Kidney (tissue), 14 donors: Measurements from ENCODE around the gene MPP1. TPM values are rescaled to one million over a fixed set of nuclear protein-coding genes. Genes with fewer than 3 reads are reported as not detected.

ENCODE experiments used
- DNase-seq, 5 donors: peaks; one replicate each; pipeline ENCODE4 v3.0.0-alpha.2; 2013 to 2020
- FAIRE-seq: peaks from 2 replicates; lab custom pipeline; 2012; peaks lifted over from hg19 to GRCh38; lab: Jason Lieb, UNC
- H3K27ac ChIP-seq, 2 donors: one replicate each; pipeline ENCODE4 v1.7.0; 2013; ENCODE audit warnings: low read depth in 2 of 2, low read length in 2 of 2, inconsistent platforms in 1 of 2
- H3K27me3 ChIP-seq: one replicate; pipeline ENCODE4 v1.7.1; 2013; ENCODE audit warnings: low read length, inconsistent platforms; ENCODE audit not compliant: control insufficient read depth, insufficient read depth
- H3K36me3 ChIP-seq, 3 donors: one replicate each; pipeline versions ENCODE4 v1.7.0 to v1.7.1; 2013; ENCODE audit warnings: low read length in 3 of 3, control low read depth in 1 of 3, inconsistent platforms in 1 of 3; ENCODE audit not compliant: insufficient read depth in 3 of 3, control insufficient read depth in 2 of 3
- H3K4me1 ChIP-seq, 3 donors: one replicate each; pipeline versions ENCODE4 v1.7.0 to v1.7.1; 2013; ENCODE audit warnings: low read length in 3 of 3, inconsistent platforms in 1 of 3, low read depth in 1 of 3; ENCODE audit not compliant: control insufficient read depth in 2 of 3, insufficient read depth in 2 of 3
- H3K4me3 ChIP-seq, 3 donors: one replicate each; pipeline versions ENCODE4 v1.7.0 to v1.8.1; 2013; ENCODE audit warnings: low read length in 3 of 3, control low read depth in 1 of 3, inconsistent platforms in 1 of 3
- H3K9ac ChIP-seq, 3 donors: one replicate each; pipeline versions ENCODE4 v1.7.0 to v1.7.1; 2013; ENCODE audit warnings: low read length in 3 of 3, control low read depth in 1 of 3, inconsistent platforms in 1 of 3
- H3K9me3 ChIP-seq, 3 donors: one replicate each; pipeline versions ENCODE4 v1.7.0 to v1.7.1; 2013; ENCODE audit warnings: low read length in 3 of 3, control low read depth in 1 of 3, inconsistent platforms in 1 of 3; ENCODE audit not compliant: control insufficient read depth in 2 of 3, insufficient read depth in 1 of 3
- intact Hi-C: fragments of 100-400 bp; cut with DNase I; formaldehyde crosslinking; loops from one replicate; pipeline ENCODE4 v1.11.1; 2022
- polyA plus RNA-seq: library from polyadenylated mRNA; stranded (reverse); fragments of 350-450 nt; fragmentation: Illumina TruSeq; extraction: RNeasy Lipid Tissue Mini Kit (QIAGEN cat#74804); gene quantifications from one replicate; pipeline ENCODE4 v1.2.3, GENCODE V29; 2014; ENCODE audit warnings: low read depth, low replicate concordance; ENCODE audit not compliant: insufficient read depth
- total RNA-seq: library from RNA; stranded (reverse); fragmentation: NEBNext Ultra II Directional; extraction: Animal tissue kit (Norgen Biotek cat#: 25700); gene quantifications from one replicate; pipeline ENCODE4 v1.2.1, GENCODE V29; 2021
- TF ChIP-seq, protein P1 (sequence below): IDR thresholded peaks from 3 replicates; pipeline ENCODE4 v1.5.1; 2012; ENCODE audit warnings: mild to moderate bottlenecking, moderate library complexity, borderline replicate concordance; ENCODE audit not compliant: insufficient read depth; ENCODE audit errors: extremely low read depth
- donor health status: control.
- donor health status: control.
- donor health status: control.
- donor health status: control.
- donor health status: control.
- donor health status: DM: yes; HTN: yes; CAD: no.
- donor health status: Normal renal cell carcinoma (clear cell type).

MPP1 gene
- total and polyA plus RNA-seq, 2 donors from 2014 or later = 47.0 to 76.4 TPM

- intact Hi-C loops = no loop called here
- Histone ChIP-seq H3K9me3 (no peaks in the 10 kb centered on the region), H3K9ac (peak overlapping the region; percentile 39 to 69 (median 41)), H3K27ac (peak overlapping the region; percentile 60 to 63), H3K4me3 (peak overlapping the region; percentile 44 to 74 (median 71)), H3K4me1 (peaks cover 0 to 13% (median 3%) of the 10 kb centered on the region in 3 donors), H3K27me3 (no peaks in the 10 kb centered on the region), H3K36me3 (no peaks in the 10 kb centered on the region)
- no peak for FAIRE-seq
- TF ChIP-seq, protein P1, sequence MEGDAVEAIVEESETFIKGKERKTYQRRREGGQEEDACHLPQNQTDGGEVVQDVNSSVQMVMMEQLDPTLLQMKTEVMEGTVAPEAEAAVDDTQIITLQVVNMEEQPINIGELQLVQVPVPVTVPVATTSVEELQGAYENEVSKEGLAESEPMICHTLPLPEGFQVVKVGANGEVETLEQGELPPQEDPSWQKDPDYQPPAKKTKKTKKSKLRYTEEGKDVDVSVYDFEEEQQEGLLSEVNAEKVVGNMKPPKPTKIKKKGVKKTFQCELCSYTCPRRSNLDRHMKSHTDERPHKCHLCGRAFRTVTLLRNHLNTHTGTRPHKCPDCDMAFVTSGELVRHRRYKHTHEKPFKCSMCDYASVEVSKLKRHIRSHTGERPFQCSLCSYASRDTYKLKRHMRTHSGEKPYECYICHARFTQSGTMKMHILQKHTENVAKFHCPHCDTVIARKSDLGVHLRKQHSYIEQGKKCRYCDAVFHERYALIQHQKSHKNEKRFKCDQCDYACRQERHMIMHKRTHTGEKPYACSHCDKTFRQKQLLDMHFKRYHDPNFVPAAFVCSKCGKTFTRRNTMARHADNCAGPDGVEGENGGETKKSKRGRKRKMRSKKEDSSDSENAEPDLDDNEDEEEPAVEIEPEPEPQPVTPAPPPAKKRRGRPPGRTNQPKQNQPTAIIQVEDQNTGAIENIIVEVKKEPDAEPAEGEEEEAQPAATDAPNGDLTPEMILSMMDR = no peak
- DNase-seq = no peak
These were observed 876 bp downstream of the MPP1 start for GRCh38 chrX:154804261-154804956.

DNA sequence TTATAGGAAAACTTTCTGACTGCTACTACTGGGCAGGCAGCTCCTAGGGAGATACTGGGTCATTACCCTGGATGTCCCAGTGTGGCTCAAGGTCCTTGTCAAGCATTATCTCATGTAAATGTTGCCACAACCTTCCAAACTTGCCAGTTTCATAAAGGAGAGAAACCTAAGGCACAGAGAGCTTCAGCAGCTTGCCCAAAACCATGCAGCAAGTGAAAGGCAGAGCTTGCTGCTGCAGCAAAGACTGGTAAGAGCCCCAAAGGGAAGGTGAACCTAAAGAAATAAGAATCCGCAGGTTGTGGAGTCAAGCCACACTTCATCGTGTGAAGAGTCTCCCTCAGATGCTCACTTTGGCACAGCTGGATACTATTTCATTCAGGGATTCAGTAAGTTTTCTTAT lies 2.3 kb downstream of the MPP1 start:
- Histone ChIP-seq H3K27me3 (no peaks in the 10 kb centered on the region), H3K36me3 (no peaks in the 10 kb centered on the region), H3K4me1 (peaks cover 0 to 13% (median 3%) of the 10 kb centered on the region in 3 donors), H3K9ac (no peak overlapping the region), H3K4me3 (no peak overlapping the region), H3K27ac (peak overlapping the region in 1 of 2 donors; percentile 32), H3K9me3 (no peaks in the 10 kb centered on the region)
- DNase-seq = no peak
- TF ChIP-seq, protein P1 = no peak
- intact Hi-C loops = no loop called here
- no peak for FAIRE-seq

GRCh38 chrX:154800478-154801210 lies 4.6 kb downstream of the MPP1 start:
- DNase-seq (no peak), FAIRE-seq (no peak)

More at GRCh38 chrX:154800478-154801210, 4.6 kb downstream of the MPP1 start:
- H3K36me3 ChIP-seq = no peaks in the 10 kb centered on the region
- H3K27ac ChIP-seq = no peak overlapping the region
- H3K9me3 ChIP-seq = no peaks in the 10 kb centered on the region
- intact Hi-C loops = no loop called here
- peak overlapping the region in 1 of 3 donors; percentile 3 for H3K4me3 ChIP-seq
- TF ChIP-seq, protein P1 = no peak
- no peaks in the 10 kb centered on the region for H3K27me3 ChIP-seq
- H3K9ac ChIP-seq = no peak overlapping the region
- peaks cover 0 to 15% (median 3%) of the 10 kb centered on the region in 3 donors for H3K4me1 ChIP-seq
